DMS153 (cell line): ENCODE measurements around the gene GRK3.
"Not testable (repeated sequence)": the region's sequence is repeated elsewhere in the genome, so short reads cannot be mapped to it uniquely, and the experiment has no call there.

Experiments
- DNase-seq: peaks from one replicate; lab custom pipeline; 2025; lab: John Stamatoyannopoulos, UW

The GRK3 gene

GRCh38 chr22:25564320-25564978, at the start of gene GRK3:
Gene GRK3, plus strand, starts transcription at chr22:25564675. Its CDS starts 366 bp downstream, at chr22:25565041.
- no peak for DNase-seq

GRCh38 chr22:25518000-25518663, 46.3 kb upstream of the GRK3 start:
- no peak for DNase-seq

DNA sequence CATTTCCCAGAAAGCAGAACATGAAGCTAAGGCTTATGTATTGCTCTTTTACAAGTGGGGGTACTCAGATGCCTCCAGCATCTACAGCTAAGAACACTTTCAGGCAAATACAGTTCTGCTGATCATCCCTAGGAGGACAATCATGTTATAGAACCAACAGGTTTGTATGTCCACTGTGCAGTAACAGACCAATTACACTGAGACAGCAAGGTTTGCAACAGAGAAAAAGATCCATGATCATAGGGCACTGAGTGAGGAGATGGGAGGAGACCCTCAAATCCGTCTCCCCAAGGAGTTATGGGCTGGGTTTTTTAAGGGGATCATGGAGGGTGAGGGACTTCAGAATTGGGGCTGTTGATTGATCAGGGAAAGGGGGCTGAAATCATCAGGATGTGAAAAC, 39.1 kb upstream of the GRK3 start:
- no peak for DNase-seq

GRCh38 chr22:25525804-25526584, 38.5 kb upstream of the GRK3 start:
- DNase-seq = not testable (repeated sequence)

DNA sequence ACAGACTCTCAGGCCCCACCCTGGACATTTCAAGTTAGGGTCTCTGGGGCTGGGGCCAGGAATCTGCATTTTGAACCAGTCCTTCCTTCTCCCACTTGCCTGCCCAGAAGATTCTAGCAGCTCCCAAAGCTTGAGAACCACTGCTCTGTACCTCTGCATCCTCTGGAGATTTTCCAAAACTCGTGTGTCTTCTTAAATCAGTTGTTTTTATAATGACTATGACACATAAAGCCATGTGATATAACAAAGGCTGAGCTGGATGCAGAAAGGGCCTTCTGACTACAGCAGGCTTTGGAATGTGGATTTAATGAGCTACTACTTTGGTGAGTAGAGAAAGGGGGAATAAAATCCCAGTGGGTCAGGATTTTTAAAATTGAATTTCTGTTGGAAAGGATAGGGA, 37.5 kb upstream of the GRK3 start:
- not testable (repeated sequence) for DNase-seq

- not testable (repeated sequence) for DNase-seq
These were observed 36.4 kb upstream of the GRK3 start for GRCh38 chr22:25528068-25528467.

DNA sequence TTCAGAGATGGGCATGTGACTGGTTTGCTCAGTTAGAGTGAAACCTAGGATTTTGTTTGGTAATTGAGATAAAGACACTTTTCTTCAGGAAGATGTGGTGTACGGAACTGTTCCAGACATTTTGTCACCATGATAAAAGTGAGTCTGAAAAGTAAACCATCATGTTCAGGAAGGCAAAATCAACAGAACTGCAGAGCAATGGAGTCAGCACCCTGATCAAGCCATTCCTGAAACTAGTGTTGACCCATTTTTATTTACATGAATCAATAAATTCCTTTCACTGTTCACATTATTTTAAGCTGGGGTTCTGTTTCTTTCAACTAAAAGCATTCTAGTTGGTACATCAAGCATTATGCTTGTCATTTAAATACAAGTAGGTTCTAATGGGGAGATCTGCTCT, 35.4 kb upstream of the GRK3 start:
- not testable (repeated sequence) for DNase-seq

GRCh38 chr22:25529541-25530137, 34.8 kb upstream of the GRK3 start:
- not testable (repeated sequence) for DNase-seq

GRCh38 chr22:25531677-25532076, 32.8 kb upstream of the GRK3 start:
- DNase-seq = not testable (repeated sequence)

- no peak for DNase-seq
These were observed 29.8 kb upstream of the GRK3 start for GRCh38 chr22:25534724-25535123.

GRCh38 chr22:25536589-25536988, 27.9 kb upstream of the GRK3 start:
- DNase-seq = no peak

DNA sequence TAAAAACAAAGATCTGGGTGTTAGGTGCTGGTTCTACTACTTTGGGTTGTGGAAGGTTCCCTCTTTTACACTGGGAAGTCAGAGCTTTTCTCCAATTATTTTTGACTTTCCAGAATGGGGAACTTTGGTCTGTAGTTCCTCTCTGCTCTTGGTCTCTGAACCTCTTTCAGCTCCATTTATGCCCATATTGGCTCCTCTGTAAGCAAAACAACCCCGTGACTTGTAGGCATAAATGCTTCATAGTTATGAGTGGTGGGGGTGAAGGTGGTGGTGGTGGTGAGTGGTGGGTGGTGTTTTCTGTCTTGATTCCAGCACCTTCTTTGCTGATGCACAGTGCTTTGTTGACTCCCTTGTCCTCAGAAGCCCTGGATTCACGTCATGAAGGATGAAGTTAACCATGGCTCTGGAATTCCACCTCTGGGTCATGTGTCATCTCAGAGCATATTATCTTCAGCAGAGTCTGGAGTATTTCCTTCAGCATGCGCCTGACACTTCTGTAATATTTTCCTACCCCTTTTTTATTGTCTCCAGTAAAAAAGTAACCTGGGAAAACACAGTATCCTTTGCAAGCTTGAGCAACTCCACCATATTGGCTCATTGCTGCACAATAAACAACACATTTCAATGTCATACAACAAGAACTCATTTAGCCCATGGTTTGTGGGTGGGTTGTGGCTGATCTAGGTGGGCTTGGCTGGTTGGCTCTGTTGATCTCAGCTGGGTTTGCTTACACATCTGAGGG, 24.1 kb upstream of the GRK3 start:
- no peak for DNase-seq

GRCh38 chr22:25540908-25541660, 23.4 kb upstream of the GRK3 start:
- DNase-seq = no peak

DNA sequence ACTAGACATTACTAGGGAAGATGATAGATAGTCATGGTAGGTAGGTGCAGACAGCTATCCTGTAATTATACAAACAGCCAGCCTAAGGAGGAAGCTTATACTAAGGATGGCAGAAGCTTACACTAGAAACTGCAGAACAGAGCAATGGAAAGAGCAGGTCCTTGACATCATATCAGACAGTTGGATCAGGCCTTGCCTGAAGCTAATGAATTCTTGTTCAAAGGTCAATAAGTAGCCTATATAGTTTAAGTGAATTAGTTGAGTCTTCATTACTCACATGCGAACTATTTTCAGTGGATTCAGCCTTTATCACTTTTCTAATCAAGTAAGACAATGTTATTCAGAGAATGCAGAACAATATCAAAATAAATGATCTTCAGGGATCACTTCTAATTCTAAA, 22.3 kb upstream of the GRK3 start:
- DNase-seq = no peak

DNA sequence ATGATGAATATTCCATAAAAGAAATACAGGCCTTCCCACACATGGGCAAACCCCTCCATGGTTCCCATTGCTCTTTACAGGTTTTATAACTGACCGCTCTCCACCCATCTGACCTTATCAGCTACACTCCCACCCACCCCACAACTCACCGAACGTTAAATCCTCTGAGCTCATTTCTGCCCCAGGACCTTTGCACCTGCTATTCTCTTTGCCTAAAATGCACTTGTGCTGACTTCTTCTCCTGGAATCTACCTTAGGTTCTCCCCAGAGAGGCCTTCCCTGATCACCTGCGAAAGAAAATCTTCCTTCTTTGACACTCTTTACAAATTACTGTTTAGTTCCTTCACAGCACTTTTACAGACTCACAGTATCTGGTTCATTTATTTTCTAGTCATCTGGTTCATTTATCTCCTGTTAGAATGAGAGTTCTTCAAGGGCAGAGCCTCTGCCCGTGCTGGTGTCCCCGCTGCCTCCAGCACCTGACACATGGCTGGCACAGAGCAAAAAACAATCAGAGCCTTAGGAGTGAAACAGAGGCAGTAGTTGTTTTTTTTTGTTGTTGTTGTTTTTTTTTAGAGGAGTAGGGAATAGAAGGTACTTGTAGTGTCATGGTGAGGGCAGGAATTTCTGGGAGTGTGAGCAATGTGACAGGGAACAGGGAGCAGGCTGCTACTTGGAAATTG, 21.6 kb upstream of the GRK3 start:
- DNase-seq = no peak

DNA sequence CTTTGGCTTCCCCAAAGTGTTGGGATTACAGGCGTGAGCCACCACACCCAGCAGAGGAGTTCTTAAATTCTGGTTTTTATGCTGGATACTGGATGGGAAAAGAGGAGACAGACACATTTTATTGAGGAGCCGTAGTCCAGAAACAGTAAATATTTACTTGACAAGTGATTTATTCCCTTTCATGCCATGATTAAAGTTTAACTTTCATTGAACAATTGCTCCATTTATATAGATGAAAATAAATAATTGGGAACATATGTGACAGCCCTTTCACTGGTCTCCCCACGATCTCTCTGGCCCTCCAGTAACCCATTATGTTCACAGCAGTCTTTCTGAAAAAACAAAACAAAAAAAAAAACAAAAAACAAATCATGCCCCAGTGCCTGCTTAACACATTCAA, 19.3 kb upstream of the GRK3 start:
- no peak for DNase-seq

GRCh38 chr22:25545672-25546071, 18.8 kb upstream of the GRK3 start:
- DNase-seq = no peak

GRCh38 chr22:25546242-25546641, 18.2 kb upstream of the GRK3 start:
- no peak for DNase-seq

GRCh38 chr22:25546751-25547150, 17.7 kb upstream of the GRK3 start:
- DNase-seq = no peak

GRCh38 chr22:25548866-25549464, 15.5 kb upstream of the GRK3 start:
- DNase-seq = no peak
